Neural cell (in vitro differentiated cells): ENCODE results near the gene SMARCC1. TPM values are rescaled to one million over a fixed set of nuclear protein-coding genes. Genes with fewer than 3 reads are reported as not detected.

Source experiments
- H2AFZ ChIP-seq: fragments of 200-600, 300-800 bp; sonication (generic), shearing (Covaris generic); 2 replicates; pipeline ENCODE4 v1.6.0; 2014; ENCODE audit warnings: low read depth, mild to moderate bottlenecking, antibody characterized with exemption, low read length, moderate library complexity
- H3F3A ChIP-seq: fragments of 200-600 bp; shearing (Covaris generic); 2 replicates; pipeline ENCODE4 v1.6.1; 2016; ENCODE audit warnings: mild to moderate bottlenecking, moderate library complexity, mixed read lengths, antibody characterized with exemption, low read length; ENCODE audit not compliant: insufficient read depth, poor library complexity, severe bottlenecking
- H3K27ac ChIP-seq: fragments of 200-600, 300-800 bp; sonication (generic), shearing (Covaris generic); 2 replicates; pipeline ENCODE4 v1.5.1; 2014; ENCODE audit warnings: mild to moderate bottlenecking, low read length, moderate library complexity
- H3K27me3 ChIP-seq: fragments of 300-800, 200-600 bp; sonication (generic), shearing (Covaris generic); 2 replicates; pipeline ENCODE4 v1.6.0; 2014; ENCODE audit warnings: mild to moderate bottlenecking, low read depth, low read length, moderate library complexity; ENCODE audit not compliant: insufficient read depth
- H3K36me3 ChIP-seq: fragments of 300-800, 200-600 bp; sonication (generic), shearing (Covaris generic); 2 replicates; pipeline ENCODE4 v1.5.1; 2014; ENCODE audit warnings: mild to moderate bottlenecking, antibody characterized with exemption, low read length, moderate library complexity; ENCODE audit not compliant: insufficient read depth
- H3K4me2 ChIP-seq: fragments of 300-800, 200-600 bp; sonication (generic), shearing (Covaris generic); 2 replicates; pipeline ENCODE4 v1.6.0; 2014; ENCODE audit warnings: mild to moderate bottlenecking, low read length
- H3K4me3 ChIP-seq: fragments of 300-800, 200-600 bp; sonication (generic), shearing (Covaris generic); 2 replicates; pipeline ENCODE4 v1.5.1; 2014; ENCODE audit warnings: mild to moderate bottlenecking, low read length, moderate library complexity
- H3K79me2 ChIP-seq: fragments of 200-600 bp; shearing (Covaris generic); replicated peaks from 2 replicates; pipeline ENCODE4 v1.6.0; 2014; ENCODE audit warnings: mild to moderate bottlenecking, low read length, moderate library complexity; ENCODE audit not compliant: insufficient read depth
- H3K9ac ChIP-seq: fragments of 300-800, 200-600 bp; sonication (generic), shearing (Covaris generic); 2 replicates; pipeline ENCODE4 v1.6.1; 2016; ENCODE audit warnings: mild to moderate bottlenecking, low read length, mixed read lengths
- H3K9me2 ChIP-seq: fragments of 200-600 bp; shearing (Covaris generic); 2 replicates; pipeline ENCODE4 v1.6.1; 2016; ENCODE audit warnings: mild to moderate bottlenecking, low read length, mixed read lengths; ENCODE audit not compliant: insufficient read depth
- H3K9me3 ChIP-seq: fragments of 200-600, 300-800 bp; sonication (generic), shearing (Covaris generic); 2 replicates; pipeline ENCODE4 v1.6.1; 2016; ENCODE audit warnings: mild to moderate bottlenecking, mixed run types, low read length, moderate library complexity, mixed read lengths
- H4K20me1 ChIP-seq: fragments of 200-600 bp; shearing (Covaris generic); 2 replicates; pipeline ENCODE4 v1.6.1; 2016; ENCODE audit warnings: mild to moderate bottlenecking, mixed run types; ENCODE audit not compliant: insufficient read depth
- CTCF ChIP-seq: fragments of 450-650 bp; IDR thresholded peaks from 2 replicates; pipeline ENCODE4 v1.5.1; 2014; ENCODE audit warnings: antibody characterized with exemption, mild to moderate bottlenecking, moderate library complexity; ENCODE audit not compliant: poor library complexity, severe bottlenecking
- EP300 ChIP-seq: fragments of 450-650 bp; conservative IDR thresholded peaks from 2 replicates; pipeline ENCODE4 v1.6.1; 2014; ENCODE audit warnings: antibody characterized with exemption, mild to moderate bottlenecking, moderate library complexity; ENCODE audit not compliant: poor library complexity, severe bottlenecking
- EZH2 ChIP-seq: fragments of 200-600, 300-800 bp; shearing (Covaris generic), sonication (generic); IDR thresholded peaks from 2 replicates; pipeline ENCODE4 v1.6.1; 2014; ENCODE audit warnings: antibody characterized with exemption, low read length, borderline replicate concordance, mild to moderate bottlenecking; ENCODE audit not compliant: insufficient read depth, poor library complexity, severe bottlenecking
- MXI1 ChIP-seq: fragments of 450-650 bp; conservative IDR thresholded peaks from 2 replicates; pipeline ENCODE4 v1.6.1; 2014; ENCODE audit warnings: antibody characterized with exemption, mild to moderate bottlenecking; ENCODE audit not compliant: poor library complexity, severe bottlenecking
- POLR2AphosphoS5 ChIP-seq: IDR thresholded peaks from 2 replicates; pipeline ENCODE4 v1.6.1; 2012
- RAD21 ChIP-seq: fragments of 450-650 bp; conservative IDR thresholded peaks from 2 replicates; pipeline ENCODE4 v1.6.1; 2014; ENCODE audit warnings: antibody characterized with exemption, mild to moderate bottlenecking, moderate library complexity
- REST ChIP-seq: IDR thresholded peaks from 2 replicates; pipeline ENCODE4 v1.6.1; 2012; ENCODE audit warnings: borderline replicate concordance
- SMC3 ChIP-seq: fragments of 450-650 bp; conservative IDR thresholded peaks from 2 replicates; pipeline ENCODE4 v1.6.1; 2014; ENCODE audit warnings: antibody characterized with exemption, mild to moderate bottlenecking, moderate library complexity; ENCODE audit not compliant: poor library complexity
- TAF1 ChIP-seq: IDR thresholded peaks from 2 replicates; pipeline ENCODE4 v1.6.1; 2012; ENCODE audit warnings: low read depth
- polyA plus RNA-seq: library from polyadenylated mRNA; depleted of rRNA; stranded (reverse); fragments of >200 nt; gene quantifications from 2 replicates; pipeline ENCODE4 v1.2.3, GENCODE V29; 2014

SMARCC1 gene
- polyA plus RNA-seq, 1 donor from 2014 or later = 29.4 TPM

GRCh38 chr3:47610583-47610982, 171.1 kb downstream of the SMARCC1 start:
- H3K9me2 ChIP-seq = no peaks in the 10 kb centered on the region
- no peaks in the 10 kb centered on the region for H3F3A ChIP-seq
- H3K4me2 ChIP-seq = no peak overlapping the region
- no peak for TF ChIP-seq MXI1
- no peak for TF ChIP-seq POLR2AphosphoS5
- no peak for TF ChIP-seq SMC3
- H2AFZ ChIP-seq = no peak overlapping the region
- peaks cover 8% of the 10 kb centered on the region for H3K36me3 ChIP-seq
- no peak overlapping the region for H3K4me3 ChIP-seq
- H3K9me3 ChIP-seq = no peaks in the 10 kb centered on the region
- no peak overlapping the region for H3K9ac ChIP-seq
- no peaks in the 10 kb centered on the region for H4K20me1 ChIP-seq
- no peaks in the 10 kb centered on the region for H3K79me2 ChIP-seq
- H3K27ac ChIP-seq = no peak overlapping the region
- H3K27me3 ChIP-seq = no peaks in the 10 kb centered on the region

- H3K36me3 ChIP-seq = peaks cover 8% of the 10 kb centered on the region
- H2AFZ ChIP-seq = no peak overlapping the region
- H3F3A ChIP-seq = no peaks in the 10 kb centered on the region
- no peaks in the 10 kb centered on the region for H3K79me2 ChIP-seq
- no peak overlapping the region for H3K27ac ChIP-seq
- H3K27me3 ChIP-seq = no peaks in the 10 kb centered on the region
- H3K9ac ChIP-seq = no peak overlapping the region
- H3K9me2 ChIP-seq = no peaks in the 10 kb centered on the region
- H3K4me3 ChIP-seq = no peak overlapping the region
- H3K4me2 ChIP-seq = no peak overlapping the region
- H3K9me3 ChIP-seq = no peaks in the 10 kb centered on the region
- H4K20me1 ChIP-seq = no peaks in the 10 kb centered on the region
- TF ChIP-seq CTCF (no peak), MXI1 (no peak), TAF1 (no peak), EP300 (no peak), REST (no peak), POLR2AphosphoS5 (no peak), RAD21 (no peak), EZH2 (no peak), SMC3 (no peak)
These were observed 174.4 kb downstream of the SMARCC1 start for GRCh38 chr3:47607335-47607734.

GRCh38 chr3:47606165-47606564, 175.5 kb downstream of the SMARCC1 start:
- Histone ChIP-seq H3K27me3 (no peaks in the 10 kb centered on the region), H4K20me1 (no peaks in the 10 kb centered on the region), H2AFZ (no peak overlapping the region), H3K4me3 (no peak overlapping the region), H3K9me3 (no peaks in the 10 kb centered on the region), H3K9ac (no peak overlapping the region), H3K9me2 (no peaks in the 10 kb centered on the region), H3K27ac (no peak overlapping the region), H3K79me2 (no peaks in the 10 kb centered on the region), H3K36me3 (peaks cover 8% of the 10 kb centered on the region), H3K4me2 (no peak overlapping the region), H3F3A (no peaks in the 10 kb centered on the region)
- TF ChIP-seq CTCF (no peak), REST (no peak), MXI1 (no peak), SMC3 (no peak), POLR2AphosphoS5 (no peak)
